ENCODE measurements around the gene SMAD4.

- no peak for TF ChIP-seq CTCF (IDR thresholded peaks at IDR 0.05)
- TF ChIP-seq POLR2AphosphoS5 (IDR thresholded peaks at IDR 0.05), result no peak
Measured at GRCh38 chr18:51037230-51037629, 7.2 kb downstream of the SMAD4 start.
